Memory B cell (primary cell): ENCODE results near the gene OSBPL5.

ENCODE experiments used
- ATAC-seq: fragments of 150-1000 bp; cut with Tn5 transposase; 2 replicates; pipeline ENCODE4 v1.10.0; 2021; ENCODE audit warnings: low read depth, mild to moderate bottlenecking, moderate library complexity
- DNase-seq, 2 donors: peaks; one replicate each; pipeline ENCODE4 v3.0.0; 2022; ENCODE audit warnings: low spot score in 2 of 2
- H3K27ac Mint-ChIP-seq: one replicate; pipeline ENCODE4 v1.8.0; 2022; ENCODE audit warnings: mild to moderate bottlenecking, moderate library complexity, mixed read lengths
- H3K27me3 Mint-ChIP-seq: one replicate; pipeline ENCODE4 v1.8.0; 2022; ENCODE audit warnings: mixed read lengths
- H3K36me3 Mint-ChIP-seq: one replicate; pipeline ENCODE4 v1.8.0; 2022; ENCODE audit warnings: mild to moderate bottlenecking, mixed read lengths
- H3K4me1 Mint-ChIP-seq: one replicate; pipeline ENCODE4 v1.8.0; 2022; ENCODE audit warnings: mixed read lengths
- H3K4me3 Mint-ChIP-seq: one replicate; pipeline ENCODE4 v1.8.0; 2022; ENCODE audit warnings: mild to moderate bottlenecking, moderate library complexity, mixed read lengths
- H3K9me3 Mint-ChIP-seq: one replicate; pipeline ENCODE4 v1.8.0; 2022; ENCODE audit warnings: mixed read lengths

Gene OSBPL5

DNA sequence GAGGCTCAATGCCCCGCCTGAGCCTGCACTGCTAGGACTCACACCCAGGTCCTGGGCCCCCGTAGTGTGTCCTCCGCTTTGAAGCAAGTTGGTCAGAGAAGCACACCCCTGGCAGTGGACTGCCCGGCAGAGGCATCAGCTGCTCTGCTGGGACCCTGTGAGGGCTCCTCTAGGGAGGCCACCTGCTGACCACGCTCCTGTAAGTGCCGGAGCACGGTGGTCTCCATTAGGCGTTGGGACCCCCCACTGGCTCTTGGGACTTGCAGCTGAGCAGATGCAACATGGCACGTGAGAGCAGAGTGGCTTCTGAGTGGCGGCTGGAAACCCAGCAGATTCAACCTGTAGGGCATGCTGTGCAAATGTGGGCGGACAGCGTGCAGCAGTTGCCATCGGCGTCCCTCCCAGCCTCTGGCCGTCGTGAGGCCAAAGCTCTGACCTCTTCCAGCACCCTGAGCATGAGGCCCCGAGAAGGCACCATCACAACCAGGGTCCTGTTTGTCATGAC is 36.6 kb upstream of the OSBPL5 start:
- Mint-ChIP-seq H3K27ac (no peak overlapping the region), H3K4me1 (no peaks in the 10 kb centered on the region), H3K27me3 (peaks cover 9% of the 10 kb centered on the region), H3K36me3 (no peaks in the 10 kb centered on the region), H3K9me3 (no peaks in the 10 kb centered on the region), H3K4me3 (no peak overlapping the region)
- no peak for ATAC-seq
- no peak for DNase-seq

DNA sequence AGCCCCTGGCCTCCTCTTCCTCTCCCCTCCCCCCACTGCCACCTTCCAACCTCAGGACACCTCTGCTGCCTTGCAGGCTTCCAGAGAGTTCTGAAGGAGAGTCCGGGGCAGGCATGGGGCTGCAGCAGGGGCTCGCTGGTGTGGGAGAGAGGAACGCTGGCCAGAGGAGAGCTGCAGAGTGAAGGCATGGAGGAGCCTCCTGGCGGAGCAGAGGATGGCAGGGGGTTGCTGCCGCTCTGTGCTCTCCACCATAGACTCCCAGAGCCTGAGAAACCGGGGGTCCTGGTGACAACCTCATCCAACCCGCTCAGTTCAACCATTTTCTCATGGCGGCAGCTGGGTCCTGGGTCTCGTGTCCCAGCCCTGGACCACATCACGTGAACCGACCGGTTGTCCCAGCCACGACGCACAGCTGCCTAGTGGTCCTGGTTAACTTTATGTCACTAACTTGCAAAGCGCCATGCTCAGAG is 36.0 kb upstream of the OSBPL5 start:
- no peak for ATAC-seq
- Mint-ChIP-seq H3K4me3 (no peak overlapping the region), H3K27me3 (peaks cover 9% of the 10 kb centered on the region), H3K36me3 (no peaks in the 10 kb centered on the region), H3K9me3 (no peaks in the 10 kb centered on the region), H3K27ac (no peak overlapping the region), H3K4me1 (no peaks in the 10 kb centered on the region)
- DNase-seq, result no peak

DNA sequence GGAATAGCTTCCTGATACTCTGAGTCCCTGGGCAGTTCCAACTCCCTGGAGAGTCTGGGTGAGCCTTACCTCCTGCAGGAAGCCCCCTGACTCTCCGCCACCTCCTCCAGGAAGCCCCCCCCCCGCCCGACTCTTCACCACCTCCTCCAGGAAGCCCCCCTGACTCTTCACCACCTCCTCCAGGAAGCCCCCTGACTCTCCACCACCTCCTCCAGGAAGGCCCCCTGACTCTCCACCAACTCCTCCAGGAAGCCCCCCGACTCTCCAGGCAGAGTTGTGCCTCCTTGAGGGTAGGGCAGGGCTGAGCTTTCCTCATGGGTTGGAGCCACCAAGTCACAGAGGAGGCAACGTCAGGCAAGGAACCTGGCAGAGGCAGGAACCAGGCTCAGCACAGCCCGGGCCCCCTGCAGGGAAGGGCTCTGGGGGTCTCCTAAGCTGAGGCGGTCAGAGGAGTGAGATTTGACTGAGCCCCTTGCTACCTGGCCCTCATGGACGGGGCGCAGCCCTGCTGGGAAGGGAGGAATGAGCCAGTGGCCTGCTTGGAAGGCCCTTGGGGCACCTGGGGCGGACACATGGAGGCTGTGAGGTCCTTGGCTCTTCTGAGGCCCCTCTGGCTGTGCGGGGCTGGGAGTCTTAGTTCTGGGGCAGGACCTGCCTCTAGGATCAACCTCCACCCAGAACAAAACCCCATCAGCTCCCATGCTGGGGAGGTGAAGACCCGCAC is 35.4 kb upstream of the OSBPL5 start:
- H3K36me3 Mint-ChIP-seq, result no peaks in the 10 kb centered on the region
- ATAC-seq, result no peak
- H3K27me3 Mint-ChIP-seq, result peaks cover 11% of the 10 kb centered on the region
- no peak overlapping the region for H3K27ac Mint-ChIP-seq
- no peak for DNase-seq
- H3K4me3 Mint-ChIP-seq, result no peak overlapping the region
- H3K4me1 Mint-ChIP-seq, result no peaks in the 10 kb centered on the region
- no peaks in the 10 kb centered on the region for H3K9me3 Mint-ChIP-seq

DNA sequence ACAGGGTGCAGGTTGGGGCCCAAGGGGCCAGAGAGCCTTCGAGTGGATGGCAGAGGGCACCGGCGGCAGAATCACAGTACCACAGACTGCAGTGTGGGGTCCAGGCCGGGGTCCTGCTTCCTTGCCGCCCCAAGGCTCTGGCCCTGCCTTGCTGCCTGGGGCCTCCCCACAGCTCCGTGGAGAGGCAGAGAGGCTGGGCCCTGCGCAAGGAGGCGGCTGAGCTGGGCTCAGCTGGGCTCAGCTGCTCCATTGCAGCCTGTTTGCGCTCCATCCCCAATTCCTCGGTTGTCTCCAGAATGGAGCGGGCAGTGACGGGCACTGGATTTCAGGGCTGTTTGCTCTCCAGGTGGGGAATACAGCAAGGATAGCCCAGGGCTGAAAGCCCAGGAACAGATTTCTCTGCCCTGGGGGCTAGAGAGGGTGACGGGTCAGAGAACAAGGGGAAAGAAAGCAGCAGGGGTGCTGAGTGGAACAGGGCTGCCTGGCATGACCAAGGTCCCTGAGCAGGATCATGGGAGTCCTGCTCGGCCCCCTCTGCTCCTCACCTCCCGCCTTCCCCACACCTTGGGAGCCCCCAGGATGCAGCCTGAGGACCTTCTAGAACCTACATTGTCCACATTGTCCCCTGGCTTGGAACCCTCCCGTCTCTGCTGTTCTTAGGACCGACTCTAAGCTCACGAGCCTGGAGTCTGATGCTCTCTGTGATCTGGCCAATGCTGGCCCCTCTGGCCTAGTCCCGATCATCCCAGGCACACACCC is 34.6 kb upstream of the OSBPL5 start:
- Mint-ChIP-seq H3K9me3 (no peaks in the 10 kb centered on the region), H3K36me3 (no peaks in the 10 kb centered on the region), H3K4me3 (no peak overlapping the region), H3K27me3 (peaks cover 10% of the 10 kb centered on the region), H3K4me1 (no peaks in the 10 kb centered on the region), H3K27ac (no peak overlapping the region)
- ATAC-seq, result no peak
- no peak for DNase-seq

DNA sequence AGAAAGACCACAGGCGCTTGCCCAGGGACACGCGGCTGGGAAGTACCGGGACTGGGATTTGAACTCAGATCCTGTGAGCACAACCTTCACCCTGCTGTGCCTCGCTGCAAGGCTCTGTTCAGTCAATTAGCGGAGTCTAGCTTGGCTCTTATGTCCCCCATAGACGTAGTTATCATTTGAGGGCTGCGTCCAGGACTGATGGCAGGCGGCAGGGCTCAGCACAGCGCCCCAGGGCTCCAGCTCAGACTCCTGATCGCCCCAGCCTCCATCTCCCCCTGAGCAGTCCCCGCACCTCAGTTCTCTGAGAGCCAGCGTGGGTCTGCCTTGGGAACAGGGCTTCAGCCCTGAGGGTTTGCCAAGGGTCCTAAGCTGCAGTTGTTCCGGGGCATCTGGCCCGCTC is 33.7 kb upstream of the OSBPL5 start:
- DNase-seq (no peak), ATAC-seq (no peak)
- Mint-ChIP-seq H3K27me3 (peaks cover 10% of the 10 kb centered on the region), H3K36me3 (no peaks in the 10 kb centered on the region), H3K9me3 (no peaks in the 10 kb centered on the region), H3K27ac (no peak overlapping the region), H3K4me3 (no peak overlapping the region), H3K4me1 (no peaks in the 10 kb centered on the region)

DNA sequence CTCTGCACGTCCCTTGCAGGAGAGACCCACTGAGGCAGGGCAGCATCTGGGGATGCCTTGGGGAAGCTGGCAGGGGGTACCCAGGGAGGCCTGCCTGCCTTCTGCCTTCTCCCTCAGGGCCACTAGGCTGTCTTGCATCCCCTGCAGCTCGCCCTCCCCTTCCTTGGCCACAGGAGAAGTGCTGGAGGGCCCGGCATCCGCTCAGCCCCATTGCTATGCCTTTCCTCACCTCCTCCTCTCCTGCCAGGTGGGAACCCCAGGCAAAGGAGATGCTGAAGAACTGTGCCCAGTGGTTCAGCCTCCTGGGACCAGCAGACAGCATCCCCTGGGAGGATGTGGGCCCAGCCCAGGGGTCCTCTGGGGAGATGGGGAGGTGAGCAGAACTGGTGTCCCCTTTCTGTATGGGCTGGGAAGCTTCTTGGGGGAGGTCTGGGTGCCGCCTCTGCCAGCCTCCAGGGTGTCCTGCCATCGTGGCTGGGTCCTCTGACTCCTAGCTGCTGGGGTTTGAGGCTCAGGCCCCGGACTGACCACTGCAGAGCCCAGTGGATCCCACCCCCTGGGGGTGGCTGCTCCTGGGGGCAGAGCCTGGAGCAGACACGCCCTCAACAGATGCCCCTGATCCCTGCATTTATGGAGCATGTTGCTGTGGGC is 32.9 kb upstream of the OSBPL5 start:
- Mint-ChIP-seq H3K27ac (no peak overlapping the region), H3K4me3 (no peak overlapping the region), H3K36me3 (no peaks in the 10 kb centered on the region), H3K9me3 (no peaks in the 10 kb centered on the region), H3K27me3 (peaks cover 10% of the 10 kb centered on the region), H3K4me1 (no peaks in the 10 kb centered on the region)
- DNase-seq, result no peak
- ATAC-seq, result no peak

DNA sequence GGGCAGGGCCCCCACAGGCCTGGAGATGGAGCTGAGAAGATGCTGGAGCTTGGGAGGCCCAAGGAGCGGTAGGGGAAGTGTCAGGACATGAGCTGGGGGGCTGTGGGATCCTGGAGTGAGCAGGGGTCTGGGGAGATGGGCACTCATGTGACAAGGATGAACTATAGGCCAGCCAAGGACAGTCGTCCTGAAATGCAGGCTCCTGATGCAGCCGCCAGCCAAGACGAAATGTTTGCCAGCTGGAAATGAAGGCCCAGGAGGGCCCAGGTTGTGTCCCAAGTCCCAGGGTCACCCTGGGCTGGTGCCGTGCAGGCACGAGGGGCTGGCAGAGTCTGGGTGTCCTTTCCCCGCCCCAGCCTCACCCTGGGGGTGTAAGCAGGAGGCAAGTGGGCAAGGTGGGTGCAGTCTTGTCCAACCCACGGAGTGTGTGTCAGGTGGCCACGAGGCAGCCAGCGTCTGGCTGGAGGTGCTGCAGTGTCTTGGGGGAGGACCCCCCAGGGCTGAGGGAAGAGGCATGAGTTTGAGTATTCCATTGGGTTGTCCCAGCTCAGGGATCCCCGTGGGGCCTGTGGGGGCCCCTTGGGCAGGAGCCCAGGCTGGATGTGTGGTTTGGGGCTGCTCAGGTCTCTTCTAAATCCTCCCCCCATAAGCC is 32.1 kb upstream of the OSBPL5 start:
- ATAC-seq (no peak), DNase-seq (no peak)
- Mint-ChIP-seq H3K36me3 (no peaks in the 10 kb centered on the region), H3K4me1 (no peaks in the 10 kb centered on the region), H3K9me3 (no peaks in the 10 kb centered on the region), H3K27ac (no peak overlapping the region), H3K27me3 (peaks cover 10% of the 10 kb centered on the region), H3K4me3 (no peak overlapping the region)

DNA sequence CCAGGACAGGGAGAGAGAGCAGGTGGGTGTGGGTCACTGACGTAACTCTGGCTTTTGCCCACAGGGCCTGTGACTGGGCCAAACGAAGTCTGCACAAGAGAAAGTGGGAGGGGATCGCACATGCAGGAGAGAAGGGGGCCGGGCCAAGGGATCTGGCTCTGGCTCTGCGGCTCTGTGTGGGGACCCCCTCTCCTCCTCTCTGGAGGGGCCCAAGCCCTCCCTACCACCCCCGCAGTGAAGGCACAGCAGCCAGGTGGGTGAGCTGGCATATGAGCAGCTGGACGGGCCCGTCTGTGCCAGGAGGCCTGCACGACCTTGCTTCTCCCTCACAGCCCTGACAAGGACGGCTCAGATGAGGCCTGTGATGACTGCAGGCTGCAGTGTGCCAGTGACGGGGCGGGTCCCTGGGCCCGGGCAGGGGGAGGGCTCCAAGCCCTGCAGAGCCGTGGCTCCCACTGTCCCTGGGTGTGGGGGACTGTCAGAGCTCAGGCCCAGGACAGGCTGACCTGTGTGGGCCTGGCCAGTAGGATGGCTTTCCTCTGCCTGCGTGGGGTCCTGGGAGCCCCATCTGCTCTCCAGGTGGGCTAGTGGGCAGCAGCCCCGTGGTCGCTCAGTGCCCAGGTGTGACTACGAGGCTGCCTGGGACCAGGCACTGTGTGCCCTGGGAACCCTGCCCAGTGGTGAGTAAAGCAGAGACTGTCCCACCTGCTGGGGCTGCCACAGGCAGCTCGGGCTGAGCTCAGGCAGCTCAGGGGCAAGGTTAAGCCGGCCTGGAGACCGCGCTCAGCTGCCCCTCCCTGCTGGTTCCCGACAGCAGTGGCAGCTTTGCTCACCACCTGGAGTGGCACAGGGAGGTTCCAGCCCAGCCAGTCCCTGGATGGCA is 31.3 kb upstream of the OSBPL5 start:
- peaks cover 10% of the 10 kb centered on the region for H3K27me3 Mint-ChIP-seq
- DNase-seq (no peak), ATAC-seq (no peak)
- H3K27ac Mint-ChIP-seq, result no peak overlapping the region
- H3K36me3 Mint-ChIP-seq, result no peaks in the 10 kb centered on the region
- no peaks in the 10 kb centered on the region for H3K9me3 Mint-ChIP-seq
- H3K4me3 Mint-ChIP-seq, result no peak overlapping the region
- no peaks in the 10 kb centered on the region for H3K4me1 Mint-ChIP-seq

DNA sequence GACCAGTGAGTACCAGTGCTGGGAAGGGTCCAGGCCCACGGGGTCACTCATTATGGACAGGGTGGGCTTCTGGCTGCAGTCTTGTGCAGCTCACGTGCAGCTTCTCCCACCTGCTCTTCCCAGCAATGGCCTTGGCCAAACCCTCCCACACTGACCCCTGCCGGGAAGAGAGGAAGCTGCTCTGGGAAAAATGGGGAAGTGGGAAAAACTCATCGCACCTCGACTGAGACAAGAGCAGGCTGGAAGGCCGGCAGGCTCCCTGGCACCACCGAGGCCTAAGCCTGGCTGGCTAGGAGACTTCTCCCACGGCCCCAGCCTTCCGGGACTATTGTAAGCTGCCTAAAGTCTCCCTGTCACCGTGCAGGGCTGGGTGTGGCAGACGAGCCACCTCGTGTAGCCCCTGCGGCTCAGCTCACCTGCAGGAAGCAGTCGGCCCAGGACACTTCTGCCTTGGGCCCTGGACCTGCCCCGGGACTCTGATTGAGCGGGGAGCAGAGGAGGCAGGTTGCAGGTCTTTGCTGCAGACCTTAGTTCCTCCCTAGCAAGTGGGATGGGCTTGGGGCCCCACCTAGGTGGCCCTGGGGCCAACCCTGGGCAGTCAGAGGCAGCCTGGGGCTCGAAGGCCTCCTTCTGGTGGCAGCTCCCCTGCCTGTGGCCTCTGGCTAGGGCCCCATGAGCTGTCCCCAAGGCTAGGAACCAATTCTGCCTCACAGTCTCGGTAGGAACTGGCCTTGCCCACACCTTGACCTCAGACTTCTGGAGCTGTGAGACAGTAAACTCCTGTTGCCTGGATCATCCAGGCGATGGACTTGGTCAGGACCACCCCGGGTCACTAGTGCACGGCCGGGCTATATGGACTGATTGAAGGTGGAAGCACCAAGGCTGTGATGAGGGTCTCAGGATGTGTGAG is 30.4 kb upstream of the OSBPL5 start:
- Mint-ChIP-seq H3K36me3 (no peaks in the 10 kb centered on the region), H3K4me3 (no peak overlapping the region), H3K27me3 (peaks cover 8% of the 10 kb centered on the region), H3K27ac (no peak overlapping the region), H3K9me3 (no peaks in the 10 kb centered on the region), H3K4me1 (no peaks in the 10 kb centered on the region)
- DNase-seq, result no peak
- no peak for ATAC-seq

DNA sequence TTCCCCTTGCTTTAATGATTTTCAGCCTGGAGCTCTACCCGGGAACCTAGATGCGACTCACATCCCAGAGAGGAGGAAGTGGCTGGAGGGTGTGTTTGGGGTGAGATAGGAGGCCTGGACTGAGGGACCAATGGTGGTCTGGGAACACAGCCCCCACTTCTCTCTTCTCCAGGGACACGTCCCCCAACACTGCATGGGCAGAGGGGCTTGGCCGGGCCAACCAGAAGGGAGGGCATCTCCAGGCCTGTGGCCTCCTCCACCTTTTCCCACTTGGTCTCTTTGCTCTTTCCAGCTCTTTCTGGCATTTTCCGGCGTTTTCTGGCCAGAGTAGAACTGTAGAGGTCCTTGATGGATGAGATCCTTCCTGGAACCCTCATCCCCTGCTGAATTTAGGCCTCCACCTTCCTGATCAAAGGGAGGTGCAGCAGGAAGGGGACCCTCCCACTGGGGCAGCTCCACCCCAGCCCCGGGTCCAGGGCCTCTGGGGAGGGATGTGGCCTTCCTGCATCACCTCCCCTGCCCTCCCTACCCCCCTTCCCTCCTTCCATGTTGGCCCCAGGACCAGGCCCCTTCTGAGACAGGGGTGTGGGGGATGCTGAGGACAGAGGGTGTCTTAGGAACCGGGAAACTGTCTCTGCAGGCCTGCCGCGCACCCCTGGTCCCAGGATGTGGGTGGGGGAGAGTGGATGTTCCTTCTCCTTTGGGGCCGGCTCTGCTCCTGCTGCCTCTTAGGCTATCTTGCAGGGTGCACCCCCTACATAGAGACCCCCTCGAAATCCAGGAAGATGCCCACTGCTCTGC is 29.1 kb upstream of the OSBPL5 start:
- ATAC-seq, result no peak
- Mint-ChIP-seq H3K27ac (no peak overlapping the region), H3K4me3 (no peak overlapping the region), H3K4me1 (no peaks in the 10 kb centered on the region), H3K27me3 (peaks cover 7% of the 10 kb centered on the region), H3K36me3 (no peaks in the 10 kb centered on the region), H3K9me3 (peaks cover 2% of the 10 kb centered on the region)
- DNase-seq, result no peak

DNA sequence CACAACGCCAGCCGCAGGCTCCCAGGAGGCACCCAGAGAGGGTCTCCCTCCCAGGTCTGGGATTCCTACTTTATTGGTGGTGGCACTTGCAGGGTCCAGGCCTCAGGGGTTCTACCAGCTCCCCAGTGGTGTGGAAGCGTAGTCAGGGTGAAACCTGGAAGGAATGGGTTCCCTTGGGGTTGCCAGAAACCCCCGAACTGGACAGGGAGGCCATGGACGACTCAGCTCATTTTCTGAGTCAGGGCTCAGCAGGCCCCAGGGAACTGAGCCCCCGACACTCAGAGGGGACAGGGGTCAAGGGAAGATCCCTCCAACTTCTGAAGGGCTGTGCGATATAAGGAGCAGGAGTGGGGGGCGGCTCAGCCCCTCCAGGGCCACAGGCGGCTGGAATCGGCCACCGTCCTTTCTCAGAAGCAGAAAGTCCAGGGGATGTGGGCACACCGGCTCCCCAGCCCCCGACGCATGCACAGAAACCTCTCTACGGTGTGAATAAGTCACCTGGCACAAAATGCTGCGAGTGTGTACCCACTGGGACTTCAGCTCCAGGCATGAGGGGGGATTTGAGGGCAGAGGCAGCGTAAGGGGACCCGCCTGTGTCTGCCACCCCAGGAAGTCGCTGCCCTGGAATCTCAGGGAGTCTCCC is 28.4 kb upstream of the OSBPL5 start:
- DNase-seq (no peak), ATAC-seq (no peak)
- peaks cover 2% of the 10 kb centered on the region for H3K9me3 Mint-ChIP-seq
- no peaks in the 10 kb centered on the region for H3K36me3 Mint-ChIP-seq
- no peak overlapping the region for H3K27ac Mint-ChIP-seq
- H3K4me3 Mint-ChIP-seq, result no peak overlapping the region
- peaks cover 6% of the 10 kb centered on the region for H3K27me3 Mint-ChIP-seq
- H3K4me1 Mint-ChIP-seq, result no peaks in the 10 kb centered on the region
